GM20000 (cell line): ENCODE results near the gene CTPS2.

Experiments
- DNase-seq: peaks from one replicate; pipeline ENCODE4 v3.0.0; 2012; ENCODE audit warnings: low spot score
- CTCF ChIP-seq: IDR thresholded peaks from 2 replicates; pipeline ENCODE4 v1.5.1; 2012; ENCODE audit warnings: mild to moderate bottlenecking, control low read depth; ENCODE audit errors: extremely low read depth, missing control alignments

Gene CTPS2

DNA sequence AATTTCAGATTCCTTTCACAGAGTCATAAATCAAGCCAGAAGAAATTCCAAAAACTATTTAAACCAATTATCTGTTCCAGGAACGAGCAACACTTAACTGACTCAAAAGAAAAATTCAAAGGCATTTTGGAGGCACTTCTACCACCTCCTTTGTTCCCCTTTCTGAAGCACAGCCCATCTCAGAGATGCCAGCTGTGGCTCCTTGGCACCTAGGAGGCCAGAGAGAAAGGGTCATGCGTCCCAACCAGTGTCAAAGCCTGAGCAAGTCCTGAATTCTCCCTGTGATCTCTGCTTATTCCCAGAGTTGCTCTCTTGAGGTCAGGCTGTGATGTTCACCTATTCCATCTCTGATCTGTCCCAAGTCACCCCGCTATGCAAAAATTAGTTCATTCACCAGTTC is 167.5 kb downstream of the CTPS2 start:
- TF ChIP-seq CTCF: no peak
- DNase-seq: no peak
